ENCODE data around the gene EPB41.
A peak's percentile ranks its signal among the peaks of the same experiment; 100 is the strongest.
"Not testable (repeated sequence)": the region's sequence is repeated elsewhere in the genome, so short reads cannot be mapped to it uniquely, and the experiment has no call there.

The EPB41 gene

DNA sequence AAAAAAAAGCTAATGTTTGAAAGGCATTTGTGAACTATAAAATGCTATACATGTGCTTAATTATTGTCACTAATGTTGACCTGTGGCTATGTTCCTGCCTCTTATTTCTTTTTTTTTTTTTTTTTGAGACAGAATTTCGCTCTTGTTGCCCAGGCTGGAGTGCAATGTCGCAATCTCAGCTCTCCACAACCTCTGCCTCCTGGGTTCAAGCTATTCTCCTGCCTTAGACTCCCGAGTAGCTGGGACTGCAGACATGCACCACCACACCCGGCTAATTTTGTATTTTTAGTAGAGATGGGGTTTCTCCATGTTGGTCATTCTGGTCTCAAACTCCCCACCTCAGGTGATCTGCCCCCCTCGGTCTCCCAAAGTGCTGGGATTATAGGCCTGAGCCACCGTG, 193.7 kb downstream of the EPB41 start:
- H3K4me1 ChIP-seq (ENCODE audit: control insufficient read depth, insufficient read depth, low read length); H3K36me3 ChIP-seq (ENCODE audit: control insufficient read depth, insufficient read depth, low read length); H3K27me3 ChIP-seq (ENCODE audit: control insufficient read depth, insufficient read depth, low read length); H3K9me3 ChIP-seq (ENCODE audit: control insufficient read depth, insufficient read depth, low read length); H3K9ac ChIP-seq (ENCODE audit: low read depth, low read length); H3K4me3 ChIP-seq (ENCODE audit: low read depth, low read length): not testable (repeated sequence)

GRCh38 chr1:29112705-29113412, 198.5 kb downstream of the EPB41 start:
- Histone ChIP-seq H3K27me3 (ENCODE audit: control insufficient read depth, insufficient read depth, low read length) (no peaks in the 10 kb centered on the region), H3K4me1 (ENCODE audit: control insufficient read depth, insufficient read depth, low read length) (peaks cover 7% of the 10 kb centered on the region), H3K4me3 (ENCODE audit: low read depth, low read length) (no peak overlapping the region), H3K9ac (ENCODE audit: low read depth, low read length) (no peak overlapping the region), H3K9me3 (ENCODE audit: control insufficient read depth, insufficient read depth, low read length) (no peaks in the 10 kb centered on the region), H3K36me3 (ENCODE audit: control insufficient read depth, insufficient read depth, low read length) (peaks cover 5% of the 10 kb centered on the region)

DNA sequence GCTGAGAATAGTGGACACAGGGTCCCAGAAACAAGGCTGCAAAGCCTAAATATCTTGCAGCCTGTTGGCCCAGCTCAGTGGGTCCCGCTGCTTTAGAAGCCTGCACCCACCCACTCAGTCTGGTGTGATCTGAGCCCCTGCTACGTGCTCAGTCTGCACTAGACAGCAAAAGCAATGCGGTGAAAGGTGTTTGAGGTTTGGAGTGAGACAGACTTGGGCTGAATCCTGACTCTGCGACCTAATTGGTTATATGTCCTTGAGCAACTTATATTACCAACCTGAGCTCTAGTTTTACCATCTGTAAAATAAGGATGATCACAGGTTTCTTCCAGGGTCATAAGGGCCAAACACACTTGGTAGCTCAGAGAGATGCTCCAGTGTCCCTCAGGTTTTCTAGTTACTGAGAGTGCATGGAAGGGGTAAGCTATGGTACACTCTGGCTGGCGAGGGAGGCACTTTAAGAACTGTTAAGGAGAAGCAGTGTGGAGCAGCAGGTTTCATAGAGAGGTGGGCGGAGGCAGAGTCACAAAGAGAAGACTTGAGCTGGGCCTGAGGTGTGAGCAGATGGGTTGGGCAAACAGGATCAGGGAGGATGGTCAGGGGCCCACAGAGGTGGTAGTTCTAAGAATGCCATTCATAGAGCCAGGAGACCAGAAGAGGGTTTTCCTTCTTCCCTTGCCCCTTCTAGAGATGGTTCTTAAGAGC, 199.2 kb downstream of the EPB41 start:
- H3K9me3 ChIP-seq (ENCODE audit: control insufficient read depth, insufficient read depth, low read length): no peaks in the 10 kb centered on the region
- H3K4me3 ChIP-seq (ENCODE audit: low read depth, low read length): no peak overlapping the region
- no peaks in the 10 kb centered on the region for H3K27me3 ChIP-seq (ENCODE audit: control insufficient read depth, insufficient read depth, low read length)
- no peak overlapping the region for H3K9ac ChIP-seq (ENCODE audit: low read depth, low read length)
- peaks cover 5% of the 10 kb centered on the region for H3K36me3 ChIP-seq (ENCODE audit: control insufficient read depth, insufficient read depth, low read length)
- H3K4me1 ChIP-seq (ENCODE audit: control insufficient read depth, insufficient read depth, low read length): peaks cover 7% of the 10 kb centered on the region

DNA sequence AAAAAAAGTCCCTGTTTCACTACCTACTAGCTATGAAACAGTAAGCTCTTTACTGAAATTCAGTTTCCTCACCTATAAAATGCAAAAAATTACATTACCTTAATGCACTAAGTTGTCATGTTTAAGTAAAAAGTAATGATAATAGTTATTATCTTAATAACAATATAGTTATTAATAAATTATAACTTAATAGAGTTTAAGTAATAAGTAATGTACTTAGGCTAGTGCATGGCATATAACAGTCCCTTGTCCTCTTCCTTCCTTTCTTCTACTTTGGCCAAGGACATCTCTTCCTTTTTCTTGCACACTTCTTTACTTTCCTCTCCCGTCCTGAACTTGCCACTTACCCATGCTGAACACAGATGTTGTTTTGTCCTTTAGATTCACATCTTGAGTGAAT, 200.3 kb downstream of the EPB41 start:
- no peaks in the 10 kb centered on the region for H3K27me3 ChIP-seq (ENCODE audit: control insufficient read depth, insufficient read depth, low read length)
- peaks cover 7% of the 10 kb centered on the region for H3K4me1 ChIP-seq (ENCODE audit: control insufficient read depth, insufficient read depth, low read length)
- H3K9ac ChIP-seq (ENCODE audit: low read depth, low read length): no peak overlapping the region
- no peak overlapping the region for H3K4me3 ChIP-seq (ENCODE audit: low read depth, low read length)
- H3K36me3 ChIP-seq (ENCODE audit: control insufficient read depth, insufficient read depth, low read length): no peaks in the 10 kb centered on the region
- H3K9me3 ChIP-seq (ENCODE audit: control insufficient read depth, insufficient read depth, low read length): no peaks in the 10 kb centered on the region

GRCh38 chr1:29117381-29117780, 203.0 kb downstream of the EPB41 start:
- Histone ChIP-seq H3K27me3 (ENCODE audit: control insufficient read depth, insufficient read depth, low read length) (peaks cover 3% of the 10 kb centered on the region), H3K9ac (ENCODE audit: low read depth, low read length) (no peak overlapping the region), H3K9me3 (ENCODE audit: control insufficient read depth, insufficient read depth, low read length) (no peaks in the 10 kb centered on the region), H3K4me1 (ENCODE audit: control insufficient read depth, insufficient read depth, low read length) (peaks cover 7% of the 10 kb centered on the region), H3K36me3 (ENCODE audit: control insufficient read depth, insufficient read depth, low read length) (peaks cover 4% of the 10 kb centered on the region), H3K4me3 (ENCODE audit: low read depth, low read length) (no peak overlapping the region)

DNA sequence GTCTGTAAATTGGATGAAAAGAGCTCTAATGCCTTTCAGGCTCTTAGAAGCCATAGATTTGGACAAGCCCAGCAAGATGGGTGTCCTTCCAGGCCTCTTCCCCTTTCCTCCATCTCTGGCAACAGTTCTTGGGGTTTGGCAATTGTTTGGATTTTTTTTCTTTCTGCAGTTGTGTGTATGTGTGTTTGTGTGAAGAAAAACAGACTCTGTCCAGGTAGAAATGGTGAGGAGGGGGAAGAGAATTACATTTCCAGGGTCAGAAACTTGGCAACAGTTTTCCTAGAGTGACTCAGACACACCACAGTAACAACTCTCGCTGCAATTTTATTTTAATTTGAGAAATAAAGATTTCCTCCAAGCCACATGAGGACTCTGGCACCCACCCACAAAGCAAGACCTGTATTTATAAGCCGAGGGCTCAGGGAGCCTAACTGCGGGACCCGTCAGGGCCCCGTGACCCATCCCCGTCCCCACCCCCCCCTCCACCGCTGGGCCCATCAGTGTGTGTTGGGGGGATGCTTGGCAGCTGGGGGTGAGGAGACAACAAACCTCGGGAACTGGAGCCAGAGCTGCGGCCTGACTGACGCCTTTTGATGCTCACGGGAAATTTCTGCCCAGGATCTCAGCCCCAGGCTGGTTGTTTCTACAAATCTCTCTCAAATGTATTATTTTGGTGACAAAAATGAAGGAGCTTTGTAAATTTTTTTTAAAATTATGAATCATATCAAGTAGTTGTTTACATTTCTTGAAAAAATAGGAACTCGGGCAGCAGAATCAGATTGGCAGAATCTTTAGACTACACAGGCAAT, 205.0 kb downstream of the EPB41 start:
- H3K4me1 ChIP-seq (ENCODE audit: control insufficient read depth, insufficient read depth, low read length): no peaks in the 10 kb centered on the region
- no peak overlapping the region for H3K9ac ChIP-seq (ENCODE audit: low read depth, low read length)
- H3K27me3 ChIP-seq (ENCODE audit: control insufficient read depth, insufficient read depth, low read length): peaks cover 13% of the 10 kb centered on the region
- H3K9me3 ChIP-seq (ENCODE audit: control insufficient read depth, insufficient read depth, low read length): no peaks in the 10 kb centered on the region
- no peak overlapping the region for H3K4me3 ChIP-seq (ENCODE audit: low read depth, low read length)
- H3K36me3 ChIP-seq (ENCODE audit: control insufficient read depth, insufficient read depth, low read length): peaks cover 4% of the 10 kb centered on the region

GRCh38 chr1:29120367-29120766, 206.0 kb downstream of the EPB41 start:
- H3K9ac ChIP-seq (ENCODE audit: low read depth, low read length): no peak overlapping the region
- H3K9me3 ChIP-seq (ENCODE audit: control insufficient read depth, insufficient read depth, low read length): no peaks in the 10 kb centered on the region
- H3K27me3 ChIP-seq (ENCODE audit: control insufficient read depth, insufficient read depth, low read length): peaks cover 13% of the 10 kb centered on the region
- H3K36me3 ChIP-seq (ENCODE audit: control insufficient read depth, insufficient read depth, low read length): peaks cover 4% of the 10 kb centered on the region
- H3K4me3 ChIP-seq (ENCODE audit: low read depth, low read length): peak overlapping the region; percentile 75
- H3K4me1 ChIP-seq (ENCODE audit: control insufficient read depth, insufficient read depth, low read length): no peaks in the 10 kb centered on the region

- peak overlapping the region; percentile 75 for H3K4me3 ChIP-seq (ENCODE audit: low read depth, low read length)
- peak overlapping the region; percentile 60 for H3K9ac ChIP-seq (ENCODE audit: low read depth, low read length)
- H3K27me3 ChIP-seq (ENCODE audit: control insufficient read depth, insufficient read depth, low read length): peaks cover 19% of the 10 kb centered on the region
Measured at GRCh38 chr1:29120947-29121485, 206.6 kb downstream of the EPB41 start.

DNA sequence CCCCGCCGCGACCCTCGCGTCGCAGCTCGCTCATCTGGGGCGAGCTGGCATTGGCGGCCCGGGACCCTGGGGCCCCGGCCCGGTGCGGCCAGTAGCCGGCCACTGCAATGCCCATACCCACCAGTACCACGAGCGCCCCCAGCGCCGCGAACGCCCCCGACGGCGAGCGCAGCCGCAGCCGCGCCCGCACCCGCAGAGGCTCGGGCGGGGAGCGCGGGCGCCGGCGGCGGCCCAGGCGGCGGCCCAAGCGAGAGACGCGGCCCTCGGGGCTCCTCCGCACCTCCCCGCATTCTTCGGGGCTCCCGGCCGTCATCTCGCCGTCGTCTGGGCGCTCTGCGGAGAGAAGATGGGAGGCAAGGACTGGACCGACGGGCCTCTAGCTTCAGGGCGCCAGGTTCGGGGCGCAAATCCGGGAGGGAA, 207.2 kb downstream of the EPB41 start:
- peaks cover 4% of the 10 kb centered on the region for H3K36me3 ChIP-seq (ENCODE audit: control insufficient read depth, insufficient read depth, low read length)
- peak overlapping the region; percentile 60 for H3K9ac ChIP-seq (ENCODE audit: low read depth, low read length)
- no peaks in the 10 kb centered on the region for H3K9me3 ChIP-seq (ENCODE audit: control insufficient read depth, insufficient read depth, low read length)
- H3K27me3 ChIP-seq (ENCODE audit: control insufficient read depth, insufficient read depth, low read length): peaks cover 20% of the 10 kb centered on the region
- H3K4me3 ChIP-seq (ENCODE audit: low read depth, low read length): peak overlapping the region; percentile 75
- H3K4me1 ChIP-seq (ENCODE audit: control insufficient read depth, insufficient read depth, low read length): no peaks in the 10 kb centered on the region

More at GRCh38 chr1:29120947-29121485, 206.6 kb downstream of the EPB41 start:
- no peaks in the 10 kb centered on the region for H3K4me1 ChIP-seq (ENCODE audit: control insufficient read depth, insufficient read depth, low read length)
- no peaks in the 10 kb centered on the region for H3K9me3 ChIP-seq (ENCODE audit: control insufficient read depth, insufficient read depth, low read length)
- H3K36me3 ChIP-seq (ENCODE audit: control insufficient read depth, insufficient read depth, low read length): peaks cover 4% of the 10 kb centered on the region

- peaks cover 4% of the 10 kb centered on the region for H3K36me3 ChIP-seq (ENCODE audit: control insufficient read depth, insufficient read depth, low read length)
- H3K4me3 ChIP-seq (ENCODE audit: low read depth, low read length): peak overlapping the region; percentile 75
- H3K9ac ChIP-seq (ENCODE audit: low read depth, low read length): no peak overlapping the region
- peaks cover 20% of the 10 kb centered on the region for H3K27me3 ChIP-seq (ENCODE audit: control insufficient read depth, insufficient read depth, low read length)
- H3K4me1 ChIP-seq (ENCODE audit: control insufficient read depth, insufficient read depth, low read length): no peaks in the 10 kb centered on the region
- H3K9me3 ChIP-seq (ENCODE audit: control insufficient read depth, insufficient read depth, low read length): no peaks in the 10 kb centered on the region
Measured at GRCh38 chr1:29121936-29122681, 207.7 kb downstream of the EPB41 start.

GRCh38 chr1:29122682-29123052, 208.3 kb downstream of the EPB41 start:
- Histone ChIP-seq H3K27me3 (ENCODE audit: control insufficient read depth, insufficient read depth, low read length) (peaks cover 20% of the 10 kb centered on the region), H3K36me3 (ENCODE audit: control insufficient read depth, insufficient read depth, low read length) (peaks cover 4% of the 10 kb centered on the region), H3K4me3 (ENCODE audit: low read depth, low read length) (peak overlapping the region; percentile 75), H3K4me1 (ENCODE audit: control insufficient read depth, insufficient read depth, low read length) (no peaks in the 10 kb centered on the region), H3K9ac (ENCODE audit: low read depth, low read length) (no peak overlapping the region), H3K9me3 (ENCODE audit: control insufficient read depth, insufficient read depth, low read length) (no peaks in the 10 kb centered on the region)
